ENCODE measurements around the gene TRABD.
A peak's percentile ranks its signal among the peaks of the same experiment; 100 is the strongest.

GRCh38 chr22:50206599-50206998 lies 20.9 kb downstream of the TRABD start:
- TF ChIP-seq, protein P1, sequence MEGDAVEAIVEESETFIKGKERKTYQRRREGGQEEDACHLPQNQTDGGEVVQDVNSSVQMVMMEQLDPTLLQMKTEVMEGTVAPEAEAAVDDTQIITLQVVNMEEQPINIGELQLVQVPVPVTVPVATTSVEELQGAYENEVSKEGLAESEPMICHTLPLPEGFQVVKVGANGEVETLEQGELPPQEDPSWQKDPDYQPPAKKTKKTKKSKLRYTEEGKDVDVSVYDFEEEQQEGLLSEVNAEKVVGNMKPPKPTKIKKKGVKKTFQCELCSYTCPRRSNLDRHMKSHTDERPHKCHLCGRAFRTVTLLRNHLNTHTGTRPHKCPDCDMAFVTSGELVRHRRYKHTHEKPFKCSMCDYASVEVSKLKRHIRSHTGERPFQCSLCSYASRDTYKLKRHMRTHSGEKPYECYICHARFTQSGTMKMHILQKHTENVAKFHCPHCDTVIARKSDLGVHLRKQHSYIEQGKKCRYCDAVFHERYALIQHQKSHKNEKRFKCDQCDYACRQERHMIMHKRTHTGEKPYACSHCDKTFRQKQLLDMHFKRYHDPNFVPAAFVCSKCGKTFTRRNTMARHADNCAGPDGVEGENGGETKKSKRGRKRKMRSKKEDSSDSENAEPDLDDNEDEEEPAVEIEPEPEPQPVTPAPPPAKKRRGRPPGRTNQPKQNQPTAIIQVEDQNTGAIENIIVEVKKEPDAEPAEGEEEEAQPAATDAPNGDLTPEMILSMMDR (conservative IDR thresholded peaks at IDR 0.05; ENCODE audit: low read length), result peak; percentile 70
- TF ChIP-seq EZH2phosphoT487 (IDR thresholded peaks at IDR 0.05; ENCODE audit: borderline replicate concordance), result no peak

All from Loucy (cell line).